ENCODE data around the gene FXYD2. TPM values are rescaled to one million over a fixed set of nuclear protein-coding genes. Genes with fewer than 3 reads are reported as not detected.

FXYD2 gene
- total and polyA plus RNA-seq, 9 of the 15 experiments (the other 6 are each of a cell fraction or from before 2014, with no cell fraction given) = not detected

GRCh38 chr11:117823294-117823945 lies 1.1 kb downstream of the FXYD2 start (continued):
- TF ChIP-seq RBM14 (IDR thresholded peaks at IDR 0.05; ENCODE audit: borderline replicate concordance, insufficient read depth, low read depth, low read length) (no peak), HDAC8 (tag; IDR thresholded peaks at IDR 0.05) (no peak), HMBOX1 (IDR thresholded peaks at IDR 0.05) (0 out of 2 replicates have a peak, but pooled peaks have one; percentile 46), SAP30 (IDR thresholded peaks at IDR 0.05; ENCODE audit: borderline replicate concordance, insufficient read depth, low read depth, low read length, poor library complexity, severe bottlenecking) (no peak), AFF4 (CRISPR knock-in tag; IDR thresholded peaks at IDR 0.05) (no peak), SMC3 (conservative IDR thresholded peaks at IDR 0.05; ENCODE audit: insufficient read depth, low read depth, low read length) (0 out of 2 replicates have a peak, but pooled peaks have one; percentile 25), ARID4B (CRISPR knock-in tag; IDR thresholded peaks at IDR 0.05) (no peak), CCNT2 (IDR thresholded peaks at IDR 0.05; ENCODE audit: borderline replicate concordance, extremely low read depth, insufficient read length, low read depth, low read length) (no peak), PRDM10 (IDR thresholded peaks at IDR 0.05; ENCODE audit: partially characterized antibody) (peak; percentile 51)
